Measurements from ENCODE around the gene FAM24B.

Gene FAM24B, protein sequence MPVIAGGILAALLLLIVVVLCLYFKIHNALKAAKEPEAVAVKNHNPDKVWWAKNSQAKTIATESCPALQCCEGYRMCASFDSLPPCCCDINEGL

DNA sequence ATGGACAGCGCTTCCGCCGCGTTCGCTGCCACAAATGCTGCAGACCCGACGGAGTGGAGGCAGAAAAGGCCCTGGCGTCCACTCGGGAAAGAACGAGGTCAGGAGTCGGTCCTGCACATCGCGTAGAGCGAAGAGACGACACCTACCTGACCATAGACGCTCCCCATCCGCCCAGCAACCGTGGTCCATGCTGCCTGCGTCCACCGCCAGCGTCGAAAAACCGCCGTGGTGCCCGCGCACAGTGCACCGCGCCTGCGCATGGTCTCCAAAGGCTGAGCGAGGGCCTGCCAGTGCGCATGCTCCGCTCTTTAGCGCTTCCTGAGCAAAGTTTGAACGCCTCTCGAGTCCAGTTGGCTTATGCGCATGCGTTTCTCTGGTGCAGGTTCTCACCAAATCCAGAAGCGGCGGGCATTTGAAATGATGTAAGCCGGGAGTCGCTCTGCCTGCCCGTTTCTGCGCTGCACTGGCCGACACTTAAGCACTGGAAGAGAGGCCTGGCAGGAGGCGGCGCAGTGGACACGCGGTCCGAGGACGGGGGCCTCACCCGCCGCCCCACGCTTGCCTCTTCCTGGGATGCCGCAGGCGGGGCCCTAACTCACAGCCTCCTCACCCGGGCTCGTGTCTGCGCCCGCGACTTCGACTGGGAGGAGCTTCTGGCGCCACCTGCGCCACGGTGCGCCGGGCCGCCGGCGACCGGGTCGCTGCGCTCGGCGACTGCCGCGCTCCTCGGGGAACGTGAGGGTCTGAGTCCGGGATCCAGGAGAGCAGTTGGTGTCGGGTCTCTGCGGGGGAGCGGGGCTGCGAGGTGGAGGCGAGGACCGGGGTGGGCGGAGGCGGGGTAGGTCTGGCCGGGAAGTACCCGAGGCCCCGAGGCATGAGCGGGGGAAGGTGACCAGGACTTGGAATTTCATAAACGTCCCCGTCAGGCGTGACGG lies at the start of gene FAM24B:
Gene FAM24B, minus strand, starts transcription at position 243 of the 935 bp plus-strand sequence. CDS start 29,066 bp downstream, outside the sequence.
- Histone ChIP-seq H3K9me3 (ENCODE audit: control insufficient read depth, insufficient read depth, low read length) (no peaks in the 10 kb centered on the region), H3K27me3 (ENCODE audit: control insufficient read depth, low read length) (no peaks in the 10 kb centered on the region), H3K9me2 (replicated peaks; ENCODE audit: control insufficient read depth, low read length) (no peaks in the 10 kb centered on the region), H3K79me2 (ENCODE audit: control insufficient read depth, low read length) (peaks cover 52% of the 10 kb centered on the region), H3K27ac (ENCODE audit: low read depth, low read length) (peak within 1 kb of the TSS; percentile 47), H4K20me1 (ENCODE audit: control insufficient read depth, insufficient read depth, low read depth, low read length) (no peaks in the 10 kb centered on the region), H3K4me1 (ENCODE audit: control insufficient read depth, low read length) (peaks cover 22% of the 10 kb centered on the region), H3K4me3 (ENCODE audit: low read length) (peak within 1 kb of the TSS; percentile 87), H3K36me3 (ENCODE audit: control insufficient read depth, low read length) (peaks cover 16% of the 10 kb centered on the region), H3F3A (ENCODE audit: control insufficient read depth, insufficient read depth) (no peaks in the 10 kb centered on the region), H3K4me2 (ENCODE audit: low read length) (peak within 1 kb of the TSS; percentile 78)
- no peak for TF ChIP-seq EZH2phosphoT487 (IDR thresholded peaks at IDR 0.05; ENCODE audit: borderline replicate concordance, low read length)
- TF ChIP-seq, protein P1, sequence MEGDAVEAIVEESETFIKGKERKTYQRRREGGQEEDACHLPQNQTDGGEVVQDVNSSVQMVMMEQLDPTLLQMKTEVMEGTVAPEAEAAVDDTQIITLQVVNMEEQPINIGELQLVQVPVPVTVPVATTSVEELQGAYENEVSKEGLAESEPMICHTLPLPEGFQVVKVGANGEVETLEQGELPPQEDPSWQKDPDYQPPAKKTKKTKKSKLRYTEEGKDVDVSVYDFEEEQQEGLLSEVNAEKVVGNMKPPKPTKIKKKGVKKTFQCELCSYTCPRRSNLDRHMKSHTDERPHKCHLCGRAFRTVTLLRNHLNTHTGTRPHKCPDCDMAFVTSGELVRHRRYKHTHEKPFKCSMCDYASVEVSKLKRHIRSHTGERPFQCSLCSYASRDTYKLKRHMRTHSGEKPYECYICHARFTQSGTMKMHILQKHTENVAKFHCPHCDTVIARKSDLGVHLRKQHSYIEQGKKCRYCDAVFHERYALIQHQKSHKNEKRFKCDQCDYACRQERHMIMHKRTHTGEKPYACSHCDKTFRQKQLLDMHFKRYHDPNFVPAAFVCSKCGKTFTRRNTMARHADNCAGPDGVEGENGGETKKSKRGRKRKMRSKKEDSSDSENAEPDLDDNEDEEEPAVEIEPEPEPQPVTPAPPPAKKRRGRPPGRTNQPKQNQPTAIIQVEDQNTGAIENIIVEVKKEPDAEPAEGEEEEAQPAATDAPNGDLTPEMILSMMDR (IDR thresholded peaks at IDR 0.05; ENCODE audit: low read depth, low read length, poor library complexity, severe bottlenecking), result peak; percentile 12

DNA sequence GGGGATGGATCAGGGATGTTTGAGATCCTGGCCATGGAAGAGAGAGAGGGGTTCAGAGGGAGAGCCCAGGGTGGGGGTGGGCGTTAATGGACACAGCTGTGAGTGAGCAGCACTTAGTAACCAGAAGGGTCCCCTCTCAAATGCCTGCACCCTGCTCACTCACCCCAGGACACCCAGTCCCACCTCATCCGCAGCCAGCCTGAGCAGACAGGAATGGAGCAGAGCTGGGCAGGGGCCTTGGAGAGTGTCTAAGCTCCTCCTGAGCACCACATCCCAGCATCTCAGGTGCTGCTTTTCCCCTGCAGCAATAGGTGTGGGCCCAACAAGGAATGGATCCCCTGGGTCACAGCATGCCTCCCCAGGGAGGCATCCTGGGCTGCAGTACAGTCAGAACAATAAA lies 36.3 kb upstream of the FAM24B start:
- H4K20me1 ChIP-seq (ENCODE audit: control insufficient read depth, insufficient read depth, low read depth, low read length), result no peaks in the 10 kb centered on the region
- no peak overlapping the region for H3K4me2 ChIP-seq (ENCODE audit: low read length)
- H3K4me1 ChIP-seq (ENCODE audit: control insufficient read depth, low read length), result no peaks in the 10 kb centered on the region
- H3K79me2 ChIP-seq (ENCODE audit: control insufficient read depth, low read length), result no peaks in the 10 kb centered on the region
- no peaks in the 10 kb centered on the region for H3K9me2 ChIP-seq (replicated peaks; ENCODE audit: control insufficient read depth, low read length)
- no peak overlapping the region for H3K27ac ChIP-seq (ENCODE audit: low read depth, low read length)
- H3F3A ChIP-seq (ENCODE audit: control insufficient read depth, insufficient read depth), result no peaks in the 10 kb centered on the region
- no peak for TF ChIP-seq EZH2phosphoT487 (IDR thresholded peaks at IDR 0.05; ENCODE audit: borderline replicate concordance, low read length)
- TF ChIP-seq, protein P1 (IDR thresholded peaks at IDR 0.05; ENCODE audit: low read depth, low read length, poor library complexity, severe bottlenecking), result no peak
- H3K36me3 ChIP-seq (ENCODE audit: control insufficient read depth, low read length), result no peaks in the 10 kb centered on the region
- no peaks in the 10 kb centered on the region for H3K27me3 ChIP-seq (ENCODE audit: control insufficient read depth, low read length)
- H3K9me3 ChIP-seq (ENCODE audit: control insufficient read depth, insufficient read depth, low read length), result no peaks in the 10 kb centered on the region
- H3K4me3 ChIP-seq (ENCODE audit: low read length), result no peak overlapping the region

DNA sequence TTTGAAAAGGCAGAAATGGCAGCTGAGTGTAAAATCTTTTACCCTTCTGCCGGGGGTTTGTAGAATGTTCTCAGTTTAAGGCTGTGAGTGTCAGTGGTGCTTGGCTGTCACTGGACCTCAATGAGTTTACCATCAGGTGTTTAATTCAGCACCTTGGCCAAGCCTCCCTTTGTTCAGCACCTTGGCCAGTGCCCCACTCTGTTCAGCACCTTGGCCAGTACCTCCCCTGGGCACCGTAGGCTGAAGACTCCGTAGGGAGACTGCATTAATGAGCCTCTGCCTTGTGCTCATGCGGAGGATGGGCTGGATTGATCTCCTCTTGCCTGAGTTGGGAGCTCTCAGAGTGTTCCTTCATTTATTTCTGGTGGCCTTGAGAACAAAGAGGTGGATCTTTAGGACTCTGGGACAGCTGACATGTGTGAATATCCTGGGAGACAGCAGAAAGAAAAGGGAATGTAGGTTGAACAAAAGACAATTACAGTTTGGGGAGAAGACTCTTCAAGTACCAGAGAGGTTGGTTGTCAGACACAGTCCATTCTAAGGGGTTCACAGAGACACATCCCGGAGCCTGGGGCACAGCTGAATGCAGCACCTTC lies 32.6 kb upstream of the FAM24B start:
- H3K9me3 ChIP-seq (ENCODE audit: control insufficient read depth, insufficient read depth, low read length), result no peaks in the 10 kb centered on the region
- H3K4me1 ChIP-seq (ENCODE audit: control insufficient read depth, low read length), result no peaks in the 10 kb centered on the region
- no peak overlapping the region for H3K4me3 ChIP-seq (ENCODE audit: low read length)
- H3K4me2 ChIP-seq (ENCODE audit: low read length), result no peak overlapping the region
- H3K36me3 ChIP-seq (ENCODE audit: control insufficient read depth, low read length), result no peaks in the 10 kb centered on the region
- H3K27ac ChIP-seq (ENCODE audit: low read depth, low read length), result no peak overlapping the region
- H3F3A ChIP-seq (ENCODE audit: control insufficient read depth, insufficient read depth), result no peaks in the 10 kb centered on the region
- H4K20me1 ChIP-seq (ENCODE audit: control insufficient read depth, insufficient read depth, low read depth, low read length), result no peaks in the 10 kb centered on the region
- H3K9me2 ChIP-seq (replicated peaks; ENCODE audit: control insufficient read depth, low read length), result no peaks in the 10 kb centered on the region
- TF ChIP-seq, protein P1 (IDR thresholded peaks at IDR 0.05; ENCODE audit: low read depth, low read length, poor library complexity, severe bottlenecking), result no peak
- TF ChIP-seq EZH2phosphoT487 (IDR thresholded peaks at IDR 0.05; ENCODE audit: borderline replicate concordance, low read length), result no peak
- H3K79me2 ChIP-seq (ENCODE audit: control insufficient read depth, low read length), result no peaks in the 10 kb centered on the region
- H3K27me3 ChIP-seq (ENCODE audit: control insufficient read depth, low read length), result peaks cover 3% of the 10 kb centered on the region; the same call in 1 of the 2 replicates

Data from DOHH2 (cell line).